SKM-1 treated with dmso at 0.1 percent for 144 hours (cell line): ENCODE results near the gene R3HDM2.

Source experiments
- DNase-seq: peaks from one replicate; lab custom pipeline; 2025; ENCODE audit not compliant: unreplicated experiment; lab: John Stamatoyannopoulos, UW

Gene R3HDM2

DNA sequence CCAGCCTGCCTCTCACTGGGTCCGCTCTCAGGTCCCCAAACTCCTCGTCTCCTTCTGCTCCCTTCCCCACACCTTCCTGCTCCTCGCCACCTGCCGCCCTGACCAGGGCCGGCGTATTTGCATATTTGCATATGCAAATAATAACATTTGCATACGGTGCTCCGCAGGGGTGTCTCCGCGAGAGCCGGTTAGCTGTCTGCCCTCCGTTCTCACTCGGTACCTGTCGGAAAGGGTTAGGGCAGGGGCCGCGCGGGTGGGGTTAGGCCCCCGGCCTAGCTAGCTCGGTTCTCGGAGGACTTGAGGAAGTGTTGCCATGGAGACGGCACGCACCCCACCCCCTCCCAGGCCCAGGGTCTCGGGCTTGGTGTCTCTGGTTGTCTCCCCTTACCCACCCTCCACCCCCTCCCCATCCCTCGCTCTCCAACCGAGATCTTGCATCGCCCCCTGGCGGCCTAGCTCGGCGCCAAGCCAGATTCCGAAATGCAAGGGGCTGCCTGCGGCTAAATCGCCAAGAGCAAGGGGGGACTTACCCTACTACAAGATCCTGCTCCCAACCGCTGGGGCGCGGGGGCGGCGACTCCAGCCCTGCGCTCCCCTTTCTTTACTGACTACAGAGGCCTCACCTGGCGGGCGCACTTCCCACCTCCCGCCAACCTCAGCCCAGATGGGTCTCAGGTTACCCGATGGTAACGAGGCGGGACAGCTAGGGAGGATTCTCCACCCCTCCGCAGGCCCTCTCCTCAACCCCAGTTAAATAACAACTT, 188.0 kb downstream of the R3HDM2 start:
- DNase-seq, result no peak

DNA sequence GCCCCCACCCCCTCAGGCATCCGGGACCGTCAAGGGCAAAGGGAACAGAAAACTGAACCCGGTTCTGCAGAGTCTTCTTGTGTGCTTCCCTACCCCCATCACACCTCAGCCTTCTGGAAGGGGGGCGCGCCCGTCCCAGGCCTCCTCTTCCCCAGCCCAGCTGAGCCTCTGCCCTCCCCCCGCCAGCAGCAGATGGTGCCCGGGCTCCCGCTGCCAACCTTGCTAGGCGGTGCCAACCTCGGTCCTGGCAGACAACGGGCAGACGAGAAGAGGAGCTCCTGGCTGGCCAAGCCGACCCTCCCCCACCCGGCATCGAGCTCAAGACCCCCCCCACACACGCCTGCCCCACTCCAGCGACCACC, 188.5 kb downstream of the R3HDM2 start:
- no peak for DNase-seq

- no peak for DNase-seq
These were observed 189.2 kb downstream of the R3HDM2 start for GRCh38 chr12:57241402-57242310.

DNA sequence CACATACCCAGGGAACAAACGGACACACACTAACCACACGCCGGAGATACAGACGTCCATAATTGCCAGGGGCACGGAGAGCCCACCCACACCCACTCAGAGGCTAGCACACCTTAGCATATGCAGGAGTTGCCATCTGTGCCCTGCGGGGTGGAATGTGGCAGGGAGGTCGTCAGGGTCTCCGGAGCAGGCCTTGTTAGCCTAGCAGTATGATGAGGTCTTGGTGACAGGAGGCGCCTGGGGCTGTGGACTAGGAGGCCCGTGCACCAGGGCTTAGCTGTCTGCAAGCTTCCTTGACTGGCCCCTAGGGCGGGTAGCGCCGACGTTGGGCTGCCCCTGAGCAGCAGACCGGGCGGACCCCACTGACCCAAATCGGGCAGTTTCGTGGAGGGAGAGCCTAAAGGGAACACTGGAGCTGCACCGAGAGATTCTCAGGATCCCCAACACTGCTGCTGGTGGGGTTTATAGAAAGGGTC, 189.9 kb downstream of the R3HDM2 start:
- DNase-seq, result no peak

DNA sequence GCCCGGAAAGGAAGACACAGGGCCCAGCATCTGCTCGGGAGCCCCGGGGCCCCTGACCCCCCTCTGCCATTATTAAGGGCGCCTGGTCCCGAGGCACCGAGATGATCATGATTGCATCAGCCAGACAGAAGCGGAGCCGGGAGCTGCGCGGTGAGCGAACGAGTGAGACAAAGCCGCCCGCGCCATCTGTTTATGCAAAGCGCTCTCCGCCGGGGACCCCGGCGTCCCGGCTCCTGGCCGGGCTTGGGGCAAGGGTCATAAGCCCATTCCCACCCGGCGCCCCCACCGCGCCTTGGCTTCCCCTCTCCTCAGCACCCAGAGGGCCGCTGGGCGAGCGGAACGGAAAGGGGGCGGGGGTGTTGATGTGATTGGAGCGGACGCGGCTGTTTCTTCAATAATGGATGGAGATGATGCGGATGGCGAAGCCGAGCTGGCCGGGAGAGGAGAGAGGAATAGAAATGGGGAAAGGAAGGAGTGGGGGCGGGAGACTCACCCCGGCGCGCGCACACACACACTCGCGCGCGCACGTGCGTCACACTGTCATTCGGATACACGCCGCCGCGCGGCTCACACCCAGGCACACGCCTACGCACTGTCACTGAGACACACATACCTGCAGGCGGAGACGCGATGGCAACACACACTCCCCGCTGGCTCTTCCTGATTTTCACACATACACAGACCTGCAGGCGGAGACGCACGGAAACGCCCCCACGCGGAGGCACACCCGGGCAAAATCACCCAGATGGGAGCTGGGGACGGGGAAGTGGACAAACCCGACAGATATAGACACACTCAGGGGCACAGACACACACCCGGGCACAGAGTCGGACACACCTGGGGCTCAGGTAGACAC, 190.5 kb downstream of the R3HDM2 start:
- DNase-seq, result peak; percentile 14

DNA sequence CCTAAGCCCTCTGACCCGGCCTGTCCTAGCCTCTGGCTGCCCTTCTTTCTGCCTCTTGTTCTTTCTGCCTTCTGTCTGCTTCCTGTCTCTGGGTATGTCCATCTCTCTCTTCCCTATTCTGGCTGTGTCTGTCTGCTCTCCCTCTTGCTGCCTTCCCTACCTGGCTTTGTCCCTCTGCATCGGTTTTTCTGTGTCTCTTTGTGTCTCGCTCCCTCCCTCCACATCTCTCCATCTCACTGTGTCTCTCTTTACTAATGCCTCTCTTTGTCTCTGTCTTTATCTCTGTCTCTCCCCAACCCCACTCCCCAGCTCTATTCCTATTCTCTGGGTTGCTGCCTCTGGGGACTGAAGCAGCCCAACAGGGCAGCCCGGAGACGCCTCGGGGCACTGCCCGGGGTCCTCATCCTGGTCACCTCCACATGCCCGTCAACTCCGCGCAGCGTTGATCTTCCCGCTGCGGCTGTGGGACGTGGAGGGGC, 191.2 kb downstream of the R3HDM2 start:
- DNase-seq, result no peak

DNA sequence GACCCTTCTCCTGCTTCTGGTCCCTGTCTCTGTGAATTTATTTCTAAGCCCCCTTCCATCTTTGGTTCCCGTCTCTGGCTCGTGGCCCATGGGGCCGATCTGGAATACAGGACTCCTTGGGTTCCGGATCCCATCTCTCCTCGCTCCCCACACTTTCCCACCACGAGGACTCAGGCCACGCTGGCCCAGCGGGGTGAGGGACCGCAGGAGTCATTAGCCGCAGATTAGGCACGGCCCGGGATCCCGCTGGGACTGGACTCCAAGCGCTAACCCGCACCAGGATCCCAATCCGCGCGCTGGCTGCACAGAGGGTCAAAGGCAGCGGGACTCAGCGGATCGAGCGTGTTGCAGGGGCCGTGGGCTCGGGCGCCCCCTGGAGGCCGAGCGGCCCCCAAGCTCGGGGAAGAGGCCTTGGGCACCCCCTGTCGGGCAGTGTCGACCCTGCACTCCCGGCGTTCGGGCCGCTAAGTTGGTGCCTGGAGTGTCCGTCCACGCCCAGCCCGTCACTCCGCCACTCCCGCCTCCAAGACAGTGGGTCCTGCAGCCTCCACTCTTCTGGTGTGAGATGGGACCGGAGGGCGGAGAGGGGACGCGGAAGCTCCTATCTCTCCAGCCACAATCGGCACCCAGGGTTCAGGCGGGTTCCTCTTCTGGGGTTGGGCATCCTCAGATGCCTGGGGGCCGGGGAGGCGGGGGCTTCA, 191.8 kb downstream of the R3HDM2 start:
- peak; percentile 69 for DNase-seq

DNA sequence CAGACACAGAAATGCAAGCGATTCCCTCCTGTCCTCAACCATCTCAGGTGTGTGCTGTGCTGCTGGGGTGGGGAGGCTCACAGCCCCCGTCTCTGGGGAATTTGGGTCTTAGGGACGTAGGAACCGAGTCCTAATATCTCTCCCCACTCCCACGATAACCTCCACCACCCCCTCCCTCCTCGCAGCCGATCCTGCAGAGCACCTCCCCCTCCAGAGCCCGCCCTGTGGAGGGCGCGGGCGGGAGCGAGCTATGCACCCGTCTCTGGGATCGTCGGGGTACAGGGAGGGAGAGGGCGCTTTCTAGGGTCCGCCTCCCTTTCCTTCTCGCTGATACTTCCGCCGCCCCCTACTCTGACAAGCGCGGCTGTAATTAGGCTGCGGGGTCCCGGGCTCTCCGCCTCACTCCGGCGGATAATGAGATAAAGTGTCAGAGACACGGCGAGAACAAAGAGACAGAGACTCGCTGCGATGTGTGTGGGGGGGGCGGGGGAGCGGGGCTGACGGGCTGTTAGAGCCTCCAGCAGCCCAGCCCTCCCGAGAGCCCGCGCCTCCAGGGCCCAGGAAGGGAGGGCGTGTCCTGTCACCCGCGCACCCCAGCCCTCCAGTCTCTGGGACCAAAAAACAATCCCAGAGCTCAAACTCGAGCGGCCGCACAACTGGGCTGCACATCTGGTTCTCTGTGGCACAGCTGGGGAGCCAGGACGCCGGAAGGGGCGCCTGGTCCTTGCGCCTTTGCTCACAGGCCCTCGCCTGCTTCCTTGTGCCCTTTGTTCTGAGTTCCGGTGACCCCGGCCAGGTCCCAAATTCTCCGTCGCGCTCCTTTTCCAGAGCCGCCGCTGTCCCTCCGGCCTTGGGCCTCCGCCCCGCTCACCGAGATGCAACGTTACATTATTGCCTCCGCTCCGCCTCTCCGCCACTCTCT, 192.7 kb downstream of the R3HDM2 start:
- no peak for DNase-seq

DNA sequence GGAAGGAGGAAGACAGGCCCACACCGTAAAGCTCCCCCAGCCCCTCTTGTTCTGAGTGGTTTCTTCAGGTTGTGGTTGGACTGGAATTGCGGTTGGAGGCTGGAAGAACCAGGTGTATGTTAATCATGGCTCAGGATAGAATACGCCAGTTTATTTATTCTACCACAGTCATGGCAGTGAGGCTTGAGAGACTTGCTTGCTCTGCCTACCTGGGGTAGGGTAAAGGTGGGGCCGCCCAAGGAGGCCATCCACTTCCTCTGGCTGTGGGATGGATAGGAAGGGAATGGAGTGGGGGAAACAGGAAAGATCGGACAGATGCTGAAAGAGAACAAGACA, 193.3 kb downstream of the R3HDM2 start:
- DNase-seq, result no peak

- DNase-seq, result no peak
These were observed 193.8 kb downstream of the R3HDM2 start for GRCh38 chr12:57236925-57237595.

- DNase-seq, result no peak
These were observed 194.5 kb downstream of the R3HDM2 start for GRCh38 chr12:57236201-57236924.

DNA sequence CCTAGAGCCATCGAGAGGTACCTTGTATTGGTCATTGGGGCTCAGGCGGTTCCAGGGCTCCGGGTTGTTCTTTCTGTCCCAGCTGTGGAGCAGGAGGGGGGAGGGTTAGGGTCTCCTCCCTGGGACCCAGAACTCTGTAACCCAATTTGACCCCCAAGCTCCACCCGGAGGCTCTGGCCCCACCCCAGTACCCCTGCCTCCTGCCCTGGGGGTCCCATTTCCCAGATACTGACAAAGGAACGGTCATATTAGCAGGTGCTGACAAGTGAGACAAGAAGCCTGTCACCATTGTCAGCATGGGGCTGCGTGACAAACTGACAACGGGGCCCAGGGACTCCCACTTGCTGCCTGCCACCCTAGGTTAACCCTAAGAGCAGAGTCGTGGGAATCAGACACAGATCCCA, 195.1 kb downstream of the R3HDM2 start:
- DNase-seq, result no peak

DNA sequence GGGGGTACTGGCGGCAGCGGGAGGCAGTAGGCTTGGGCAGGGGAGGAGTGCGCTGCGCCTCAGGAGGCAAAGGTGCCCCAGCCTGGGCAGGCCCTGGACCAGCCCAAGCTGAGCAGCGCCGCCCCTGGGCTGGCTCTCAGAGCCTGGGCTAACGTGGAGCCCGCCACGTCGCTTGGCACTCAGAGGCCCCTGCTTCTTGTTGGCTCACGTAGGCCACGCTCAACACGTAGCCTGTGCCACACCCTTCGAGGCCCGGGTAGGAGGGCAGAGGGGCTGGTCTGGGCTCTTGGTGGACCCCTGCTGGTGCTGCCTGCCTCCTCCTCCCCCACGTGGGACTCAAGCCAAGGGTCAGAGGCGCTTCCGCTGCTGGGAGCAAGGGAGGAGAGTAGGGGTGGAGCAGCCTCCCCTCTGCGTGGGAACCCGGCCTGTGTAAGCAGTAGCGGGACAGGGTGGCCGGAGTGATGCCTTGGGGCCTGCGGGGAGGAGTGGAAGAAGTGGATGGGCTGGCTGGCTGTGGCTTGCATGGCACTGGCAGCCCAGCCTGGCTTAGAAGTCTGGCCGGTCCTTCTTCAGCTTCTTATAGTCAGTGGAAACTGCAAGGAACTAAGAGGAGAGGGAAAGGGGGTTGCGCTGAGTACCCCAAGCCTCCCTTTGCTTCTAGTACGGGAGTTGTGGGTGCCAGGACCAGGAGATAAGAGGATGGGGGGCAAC, 195.7 kb downstream of the R3HDM2 start:
- DNase-seq, result no peak

GRCh38 chr12:57234571-57235016, 196.2 kb downstream of the R3HDM2 start:
- DNase-seq, result no peak

DNA sequence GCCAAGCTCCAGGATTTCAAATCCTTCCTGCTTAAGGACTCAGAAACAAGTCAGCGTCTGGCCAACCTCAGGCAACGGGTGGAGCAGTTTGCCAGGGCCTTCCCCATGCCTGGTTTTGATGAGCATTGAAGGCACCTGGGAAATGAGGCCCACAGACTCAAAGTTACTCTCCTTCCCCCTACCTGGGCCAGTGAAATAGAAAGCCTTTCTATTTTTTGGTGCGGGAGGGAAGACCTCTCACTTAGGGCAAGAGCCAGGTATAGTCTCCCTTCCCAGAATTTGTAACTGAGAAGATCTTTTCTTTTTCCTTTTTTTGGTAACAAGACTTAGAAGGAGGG, 196.6 kb downstream of the R3HDM2 start:
- no peak for DNase-seq

- no peak for DNase-seq
These were observed 197.2 kb downstream of the R3HDM2 start for GRCh38 chr12:57233357-57234232.
